CD4-positive, alpha-beta T cell (primary cell): Measurements from ENCODE around the gene COL25A1. TPM values are rescaled to one million over a fixed set of nuclear protein-coding genes. Genes with fewer than 3 reads are reported as not detected.

ENCODE experiments used
- ATAC-seq: fragments of 200-7000 bp; cut with Tn5 transposase; one replicate; pipeline ENCODE4 v1.10.0; 2022; ENCODE audit warnings: mild to moderate bottlenecking; ENCODE audit not compliant: poor library complexity
- CTCF ChIA-PET: fragments of 350-600 bp; sonication (Branson Sonifier 250); formaldehyde crosslinking; loops from one replicate; lab custom pipeline; 2021; ENCODE audit warnings: antibody characterized with exemption, inconsistent platforms; lab: Charles Lee
- POLR2A ChIA-PET: fragments of 350-600 bp; sonication (Branson Sonifier 250); formaldehyde crosslinking; loops from one replicate; lab custom pipeline; 2021; ENCODE audit warnings: antibody characterized with exemption, inconsistent platforms; lab: Charles Lee
- DNase-seq, 14 experiments: peaks; one replicate each; pipeline ENCODE4 v3.0.0-alpha.2; 2013 to 2020; ENCODE audit warnings: mixed read lengths in 2 of 14
- H3K27ac ChIP-seq, 2 donors: one replicate each; pipeline versions ENCODE4 v1.5.1 to v1.7.0; 2013; ENCODE audit warnings: low read length in 2 of 2, low read depth in 1 of 2, mild to moderate bottlenecking in 1 of 2
- H3K27me3 ChIP-seq, 2 experiments: 1 replicate in 1 of 2; 2 replicates in 1 of 2; pipeline versions ENCODE4 v1.6.1 to v1.7.0; 2013; ENCODE audit warnings: low read length in 2 of 2, control low read depth in 1 of 2, mild to moderate bottlenecking in 1 of 2, moderate library complexity in 1 of 2; ENCODE audit not compliant: insufficient read depth in 2 of 2, control insufficient read depth in 1 of 2
- H3K36me3 ChIP-seq: one replicate; pipeline ENCODE4 v1.6.1; 2013; ENCODE audit warnings: low read length, control low read depth; ENCODE audit not compliant: insufficient read depth
- H3K4me1 ChIP-seq: one replicate; pipeline ENCODE4 v1.6.1; 2013; ENCODE audit warnings: low read length, control low read depth; ENCODE audit not compliant: insufficient read depth
- H3K4me3 ChIP-seq: one replicate; pipeline ENCODE4 v1.5.1; 2013; ENCODE audit warnings: mild to moderate bottlenecking, low read length, moderate library complexity
- H3K9me3 ChIP-seq, 2 experiments: 1 replicate in 1 of 2; 2 replicates in 1 of 2; pipeline versions ENCODE4 v1.6.1 to v1.7.0; 2013; ENCODE audit warnings: low read length in 2 of 2, mild to moderate bottlenecking in 2 of 2, control low read depth in 1 of 2, moderate library complexity in 1 of 2; ENCODE audit not compliant: control insufficient read depth in 1 of 2, insufficient read depth in 1 of 2
- H3K27ac Mint-ChIP-seq: one replicate; pipeline ENCODE4 v1.8.0; 2020; ENCODE audit warnings: mixed read lengths
- H3K27me3 Mint-ChIP-seq: one replicate; pipeline ENCODE4 v1.8.0; 2021; ENCODE audit warnings: mixed read lengths
- H3K36me3 Mint-ChIP-seq: one replicate; pipeline ENCODE4 v1.8.0; 2021; ENCODE audit warnings: low read depth, mixed read lengths
- H3K4me1 Mint-ChIP-seq: one replicate; pipeline ENCODE4 v1.8.0; 2021; ENCODE audit warnings: low read depth, mixed read lengths
- H3K4me3 Mint-ChIP-seq: one replicate; pipeline ENCODE4 v1.8.0; 2020; ENCODE audit warnings: mild to moderate bottlenecking, mixed read lengths
- H3K9me3 Mint-ChIP-seq: one replicate; pipeline ENCODE4 v1.8.0; 2020; ENCODE audit warnings: mixed read lengths
- CTCF ChIP-seq: fragments of 200-600 bp; IDR thresholded peaks from one replicate; pipeline ENCODE4 v1.8.0; 2022; ENCODE audit warnings: antibody characterized with exemption, mild to moderate bottlenecking
- intact Hi-C, 2 experiments: fragments of 100-400 bp; cut with DNase I in 1 of 2; cut with micrococcal nuclease in 1 of 2; formaldehyde crosslinking; loops; one replicate each; pipeline versions ENCODE4 v1.15.1 to v1.9.0; 2023 to 2025; cut with DNase I, micrococcal nuclease
- total RNA-seq, 174 experiments: library from RNA in 2 of 174; stranded (reverse) in 2 of 174; gene quantifications; one replicate each; pipeline ENCODE4 v1.2.3 and lab custom pipeline; 2021 to 2026

Gene COL25A1
- total RNA-seq, 2 experiments from 2014 or later, result 0.42 TPM; not detected in 1

GRCh38 chr4:109301651-109302360 lies 652 bp downstream of the COL25A1 start:
- DNase-seq (peak in 3 of 14 experiments; percentile 3 to 13 (median 5)), ATAC-seq (no peak)
- Mint-ChIP-seq H3K36me3 (no peaks in the 10 kb centered on the region), H3K27me3 (peaks cover 66% of the 10 kb centered on the region), H3K4me1 (peaks cover 24% of the 10 kb centered on the region), H3K9me3 (no peaks in the 10 kb centered on the region), H3K27ac (no peak overlapping the region), H3K4me3 (peak overlapping the region; percentile 82)
- POLR2A ChIA-PET, result no interaction called here
- Histone ChIP-seq H3K4me1 (peaks cover 21% of the 10 kb centered on the region), H3K36me3 (no peaks in the 10 kb centered on the region), H3K27me3 (peaks cover 26 to 67% of the 10 kb centered on the region in 2 experiments), H3K4me3 (peak overlapping the region; percentile 56), H3K9me3 (peaks cover 0 to 11% of the 10 kb centered on the region in 2 experiments), H3K27ac (no peak overlapping the region)
- TF ChIP-seq CTCF, result no peak
- CTCF ChIA-PET, result interaction anchor here (1.2 kb wide), 1 partner anchor 105 kb away, joined by 3 read pairs; no protein-coding TSS in a partner anchor
- intact Hi-C loops, result no loop called here

GRCh38 chr4:109298279-109299010 lies 4.0 kb downstream of the COL25A1 start:
- no peak for ATAC-seq
- H3K4me3 Mint-ChIP-seq, result no peak overlapping the region
- intact Hi-C loops, result no loop called here
- H3K27me3 ChIP-seq, result peaks cover 26 to 70% of the 10 kb centered on the region in 2 experiments
- peak in 2 of 14 experiments; percentile 9 to 11 for DNase-seq
- H3K4me1 ChIP-seq, result peaks cover 21% of the 10 kb centered on the region
- POLR2A ChIA-PET, result no interaction called here
- no peaks in the 10 kb centered on the region for H3K9me3 Mint-ChIP-seq
- peaks cover 0 to 11% of the 10 kb centered on the region in 2 experiments for H3K9me3 ChIP-seq
- H3K27me3 Mint-ChIP-seq, result peaks cover 86% of the 10 kb centered on the region
- H3K4me1 Mint-ChIP-seq, result peaks cover 20% of the 10 kb centered on the region
- H3K27ac ChIP-seq, result no peak overlapping the region
- no peak overlapping the region for H3K4me3 ChIP-seq
- TF ChIP-seq CTCF, result peak; percentile 18
- H3K27ac Mint-ChIP-seq, result no peak overlapping the region
- CTCF ChIA-PET, result no interaction called here
- no peaks in the 10 kb centered on the region for H3K36me3 Mint-ChIP-seq
- no peaks in the 10 kb centered on the region for H3K36me3 ChIP-seq

- H3K36me3 Mint-ChIP-seq, result no peaks in the 10 kb centered on the region
- no peak for DNase-seq
- Histone ChIP-seq H3K9me3 (peaks cover 0 to under 1% of the 10 kb centered on the region in 2 experiments), H3K4me1 (peaks cover 3% of the 10 kb centered on the region), H3K4me3 (no peak overlapping the region), H3K27me3 (peaks cover 12 to 52% of the 10 kb centered on the region in 2 experiments), H3K36me3 (no peaks in the 10 kb centered on the region), H3K27ac (no peak overlapping the region)
- no peak for ATAC-seq
- peaks cover 81% of the 10 kb centered on the region for H3K27me3 Mint-ChIP-seq
- ChIA-PET CTCF (no interaction called here), POLR2A (no interaction called here)
- H3K4me1 Mint-ChIP-seq, result peaks cover 5% of the 10 kb centered on the region
- intact Hi-C loops, result no loop called here
- H3K4me3 Mint-ChIP-seq, result no peak overlapping the region
- no peak overlapping the region for H3K27ac Mint-ChIP-seq
- TF ChIP-seq CTCF, result no peak
- H3K9me3 Mint-ChIP-seq, result no peaks in the 10 kb centered on the region
These were observed 5.9 kb downstream of the COL25A1 start for GRCh38 chr4:109296527-109296926.
